Cardiac fibroblast (primary cell): ENCODE measurements around the gene DNAH9.
A peak's percentile ranks its signal among the peaks of the same experiment; 100 is the strongest.

Experiments
- DNase-seq, 2 donors: peaks; one replicate each; pipeline versions ENCODE4 v3.0.0 to v3.0.0-alpha.2; 2010; ENCODE audit warnings: low read depth in 2 of 2
- H3K4me3 ChIP-seq, 2 donors: replicated peaks in 1 of 2; 1 replicate in 1 of 2; 2 replicates in 1 of 2; pipeline ENCODE4 v1.5.1; 2011; ENCODE audit warnings: low read depth in 2 of 2, low read length in 2 of 2, mild to moderate bottlenecking in 2 of 2, moderate library complexity in 1 of 2
- TF ChIP-seq, protein P1 (sequence below): IDR thresholded peaks from one replicate; pipeline ENCODE4 v1.5.1; 2011; ENCODE audit warnings: low read depth, mild to moderate bottlenecking, low read length, inconsistent platforms

The DNAH9 gene

DNA sequence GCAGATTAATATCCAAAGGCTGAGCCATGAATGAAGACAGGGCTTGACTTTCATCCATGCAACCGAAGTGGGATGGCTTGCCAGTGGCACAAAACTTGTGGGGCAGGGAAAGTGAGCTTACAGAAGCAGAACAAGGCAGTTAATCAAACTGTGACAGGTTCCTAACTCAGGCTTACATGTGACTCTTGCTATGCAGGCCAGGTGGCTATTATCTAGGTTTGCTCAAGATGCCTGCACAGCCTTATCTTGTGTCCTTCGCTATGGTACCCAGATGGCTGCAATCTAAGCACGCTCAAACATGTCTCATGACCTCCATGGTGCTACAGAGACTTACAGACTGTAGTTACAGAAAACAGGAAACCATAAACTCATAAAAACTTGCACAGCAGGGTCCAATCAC is 8.6 kb upstream of the DNAH9 start:
- DNase-seq: no peak
- H3K4me3 ChIP-seq: no peak overlapping the region
- TF ChIP-seq, protein P1, sequence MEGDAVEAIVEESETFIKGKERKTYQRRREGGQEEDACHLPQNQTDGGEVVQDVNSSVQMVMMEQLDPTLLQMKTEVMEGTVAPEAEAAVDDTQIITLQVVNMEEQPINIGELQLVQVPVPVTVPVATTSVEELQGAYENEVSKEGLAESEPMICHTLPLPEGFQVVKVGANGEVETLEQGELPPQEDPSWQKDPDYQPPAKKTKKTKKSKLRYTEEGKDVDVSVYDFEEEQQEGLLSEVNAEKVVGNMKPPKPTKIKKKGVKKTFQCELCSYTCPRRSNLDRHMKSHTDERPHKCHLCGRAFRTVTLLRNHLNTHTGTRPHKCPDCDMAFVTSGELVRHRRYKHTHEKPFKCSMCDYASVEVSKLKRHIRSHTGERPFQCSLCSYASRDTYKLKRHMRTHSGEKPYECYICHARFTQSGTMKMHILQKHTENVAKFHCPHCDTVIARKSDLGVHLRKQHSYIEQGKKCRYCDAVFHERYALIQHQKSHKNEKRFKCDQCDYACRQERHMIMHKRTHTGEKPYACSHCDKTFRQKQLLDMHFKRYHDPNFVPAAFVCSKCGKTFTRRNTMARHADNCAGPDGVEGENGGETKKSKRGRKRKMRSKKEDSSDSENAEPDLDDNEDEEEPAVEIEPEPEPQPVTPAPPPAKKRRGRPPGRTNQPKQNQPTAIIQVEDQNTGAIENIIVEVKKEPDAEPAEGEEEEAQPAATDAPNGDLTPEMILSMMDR: no peak

DNA sequence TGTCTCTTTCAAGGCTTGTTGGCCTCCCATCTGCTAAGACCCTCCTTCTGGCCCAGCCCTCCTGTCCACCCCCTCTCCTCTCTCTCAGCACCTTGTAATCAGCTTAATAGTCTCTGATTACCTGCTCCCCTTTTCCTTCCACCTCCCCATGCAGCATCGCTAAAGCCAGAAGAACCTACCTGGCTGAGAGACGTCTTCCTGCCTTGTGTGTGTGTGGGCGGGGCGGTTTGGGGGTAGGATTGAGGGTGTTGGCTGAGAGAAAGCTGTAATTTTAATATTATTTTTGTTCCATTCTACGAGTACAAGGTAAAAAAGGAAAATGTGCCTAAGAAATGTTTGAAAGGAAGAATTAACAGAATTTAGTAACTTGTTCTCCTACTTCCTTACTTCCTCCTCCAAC is 3.4 kb downstream of the DNAH9 start:
- TF ChIP-seq, protein P1: no peak
- no peak overlapping the region for H3K4me3 ChIP-seq
- DNase-seq: no peak

- peak in 1 of 2 donors; percentile 3 for DNase-seq
- TF ChIP-seq, protein P1: no peak
- no peak overlapping the region for H3K4me3 ChIP-seq
These were observed 10.1 kb downstream of the DNAH9 start for GRCh38 chr17:11608396-11608795.

DNA sequence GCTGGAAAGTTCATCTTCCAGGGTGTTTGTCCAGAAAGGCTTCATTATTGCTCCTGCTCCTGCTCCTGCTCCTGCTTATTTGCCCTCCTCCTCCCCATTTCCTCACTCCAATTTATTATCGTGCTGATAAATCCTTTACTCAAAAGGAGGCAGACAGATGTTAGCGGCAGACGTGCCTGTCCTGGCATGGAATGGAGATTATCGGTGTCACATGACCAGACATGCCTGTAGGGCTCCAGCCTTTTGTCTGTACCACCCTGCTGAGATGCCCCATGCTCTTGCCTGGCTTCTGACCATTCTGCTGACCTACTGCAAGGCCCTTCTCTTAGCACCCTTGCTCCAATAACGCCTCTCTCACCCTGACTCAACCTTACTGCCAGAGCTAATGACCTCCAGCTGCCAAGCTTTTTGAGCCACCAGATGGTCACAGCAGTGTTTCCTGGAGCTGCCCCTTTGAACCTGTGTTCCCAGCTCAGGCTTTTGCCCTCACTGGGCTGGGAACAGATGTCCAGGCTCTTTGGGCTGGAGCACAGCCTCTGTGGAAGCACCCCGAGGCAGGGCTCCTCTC is 12.8 kb downstream of the DNAH9 start:
- no peak for DNase-seq
- TF ChIP-seq, protein P1: no peak
- no peak overlapping the region for H3K4me3 ChIP-seq

- no peak overlapping the region for H3K4me3 ChIP-seq
- TF ChIP-seq, protein P1: no peak
- DNase-seq: no peak
These were observed 14.7 kb downstream of the DNAH9 start for GRCh38 chr17:11612956-11613355.

GRCh38 chr17:11618861-11619566 is 20.7 kb downstream of the DNAH9 start:
- no peak overlapping the region for H3K4me3 ChIP-seq
- TF ChIP-seq, protein P1: no peak
- peak in 1 of 2 donors; percentile 6 for DNase-seq
